IPS-18a (cell line): ENCODE results near the gene KIAA0753.

ENCODE experiments used
- H3K27ac ChIP-seq: one replicate; pipeline ENCODE4 v1.5.1; 2013; ENCODE audit warnings: low read length
- H3K27me3 ChIP-seq: one replicate; pipeline ENCODE4 v1.6.1; 2013; ENCODE audit warnings: mild to moderate bottlenecking, low read length; ENCODE audit not compliant: control insufficient read depth, insufficient read depth
- H3K36me3 ChIP-seq: one replicate; pipeline ENCODE4 v1.6.1; 2013; ENCODE audit warnings: low read depth, low read length; ENCODE audit not compliant: control insufficient read depth
- H3K4me1 ChIP-seq: one replicate; pipeline ENCODE4 v1.6.1; 2013; ENCODE audit warnings: low read depth, low read length; ENCODE audit not compliant: control insufficient read depth
- H3K4me3 ChIP-seq: one replicate; pipeline ENCODE4 v1.5.1; 2013; ENCODE audit warnings: low read length
- H3K9ac ChIP-seq: one replicate; pipeline ENCODE4 v1.6.1; 2013; ENCODE audit warnings: mild to moderate bottlenecking, low read length, moderate library complexity
- H3K9me3 ChIP-seq: one replicate; pipeline ENCODE4 v1.6.1; 2013; ENCODE audit warnings: low read depth, low read length; ENCODE audit not compliant: control insufficient read depth

KIAA0753 gene

DNA sequence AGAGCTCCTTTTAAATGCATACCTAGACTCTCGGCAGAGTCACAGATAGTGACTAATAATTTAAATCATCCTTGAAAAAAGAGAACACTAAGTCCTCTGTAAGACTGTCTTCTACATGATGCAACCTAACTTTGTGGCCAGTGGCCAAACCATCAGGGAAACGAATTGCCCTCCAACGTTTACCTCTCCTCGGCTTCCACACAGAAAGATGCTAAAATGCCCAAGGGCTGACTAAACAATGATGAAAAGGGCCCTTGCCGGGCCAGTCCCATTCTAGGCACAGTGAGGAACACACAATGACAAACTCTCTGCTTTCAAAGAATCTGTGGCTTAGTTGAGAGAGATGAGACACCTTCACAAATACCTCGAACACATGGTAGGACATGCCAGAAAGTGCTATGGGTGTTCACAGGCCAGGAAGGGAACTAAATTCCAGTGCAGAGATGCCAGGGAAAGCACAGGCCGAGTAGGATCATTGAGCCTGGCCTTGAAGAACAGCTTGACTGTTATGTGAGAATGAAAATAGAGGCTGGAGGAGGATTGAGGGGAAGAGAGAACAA is 48.8 kb downstream of the KIAA0753 start:
- Histone ChIP-seq H3K9me3 (no peaks in the 10 kb centered on the region), H3K27ac (no peak overlapping the region), H3K9ac (no peak overlapping the region), H3K4me1 (no peaks in the 10 kb centered on the region), H3K36me3 (peaks cover 83% of the 10 kb centered on the region), H3K27me3 (no peaks in the 10 kb centered on the region), H3K4me3 (no peak overlapping the region)

DNA sequence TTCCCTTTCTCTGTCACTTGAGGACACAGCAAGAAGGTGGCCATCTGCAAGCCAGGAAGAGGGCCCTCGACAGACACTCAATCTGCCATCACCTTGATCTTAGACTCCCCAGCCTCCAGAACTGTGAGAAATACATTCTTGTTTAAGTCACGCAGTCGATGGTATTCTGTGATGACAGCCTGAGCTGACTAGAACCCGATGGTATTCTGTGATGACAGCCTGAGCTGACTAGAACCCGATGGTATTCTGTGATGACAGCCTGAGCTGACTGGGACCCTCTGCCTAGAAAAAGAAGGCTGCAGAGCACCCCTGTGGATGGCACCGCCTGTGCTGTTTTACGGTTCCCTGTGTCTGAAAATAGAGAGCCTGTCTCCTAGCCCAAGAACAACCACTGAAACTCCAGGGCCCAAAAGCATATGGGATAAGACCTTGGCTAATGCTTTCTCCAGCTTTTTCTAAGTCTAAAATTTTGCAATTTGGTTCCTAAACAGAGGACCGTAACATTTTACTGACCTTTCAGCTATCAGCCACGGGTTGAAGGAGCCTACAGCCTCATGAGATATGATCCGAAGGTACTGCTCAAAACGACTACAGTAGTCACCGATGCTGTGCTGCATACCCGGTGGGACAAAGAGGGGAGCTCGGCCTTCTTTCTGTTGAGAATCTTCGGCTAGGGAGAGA is 51.1 kb downstream of the KIAA0753 start:
- no peak overlapping the region for H3K27ac ChIP-seq
- no peaks in the 10 kb centered on the region for H3K27me3 ChIP-seq
- H3K9ac ChIP-seq = no peak overlapping the region
- peaks cover 83% of the 10 kb centered on the region for H3K36me3 ChIP-seq
- no peaks in the 10 kb centered on the region for H3K9me3 ChIP-seq
- no peaks in the 10 kb centered on the region for H3K4me1 ChIP-seq
- H3K4me3 ChIP-seq = no peak overlapping the region

DNA sequence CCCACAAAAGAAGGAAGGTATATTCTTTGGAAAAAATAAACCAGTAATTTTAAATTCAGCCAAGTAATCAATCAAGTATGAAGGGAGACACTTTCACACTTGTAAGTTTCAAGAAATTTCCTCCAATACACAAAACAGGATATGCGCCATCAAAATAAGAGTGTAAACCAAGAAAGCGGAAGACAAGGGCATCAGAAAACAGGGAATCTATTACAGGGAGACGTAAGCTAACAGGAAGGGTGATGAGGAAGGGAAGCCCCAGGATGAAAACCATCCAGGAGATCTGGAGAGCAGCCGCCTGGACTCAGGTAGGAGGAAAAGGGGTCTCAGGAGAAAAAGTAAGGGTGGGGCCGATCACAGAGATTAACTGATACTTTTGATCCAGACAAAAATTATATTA is 52.3 kb downstream of the KIAA0753 start:
- Histone ChIP-seq H3K9me3 (no peaks in the 10 kb centered on the region), H3K27ac (no peak overlapping the region), H3K36me3 (peaks cover 82% of the 10 kb centered on the region)

DNA sequence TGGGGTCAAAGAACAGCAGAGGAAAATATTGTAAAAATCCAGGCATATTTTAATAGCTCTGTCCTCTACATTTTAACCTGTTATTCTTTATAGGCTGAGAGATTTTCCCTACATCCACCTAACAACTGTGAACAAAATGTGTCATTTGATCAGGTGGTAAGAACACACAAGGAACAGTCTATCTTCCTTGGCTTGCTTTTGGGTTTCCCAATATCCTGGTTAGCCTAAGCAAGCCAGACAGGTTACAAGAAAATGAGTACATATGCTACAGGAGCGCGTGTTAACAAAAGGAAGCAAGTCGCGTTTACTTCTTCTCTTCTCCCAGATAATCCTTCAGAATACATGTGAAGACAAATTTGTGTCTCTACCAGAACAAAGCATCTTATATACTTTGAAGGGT is 53.2 kb downstream of the KIAA0753 start:
- Histone ChIP-seq H3K36me3 (peaks cover 84% of the 10 kb centered on the region), H3K27ac (no peak overlapping the region), H3K9ac (no peak overlapping the region), H3K27me3 (no peaks in the 10 kb centered on the region), H3K4me3 (no peak overlapping the region), H3K4me1 (no peaks in the 10 kb centered on the region), H3K9me3 (no peaks in the 10 kb centered on the region)

More for the DNA sequence above, 52.3 kb downstream of the KIAA0753 start:
- Histone ChIP-seq H3K9ac (no peak overlapping the region), H3K4me3 (no peak overlapping the region), H3K27me3 (no peaks in the 10 kb centered on the region), H3K4me1 (no peaks in the 10 kb centered on the region)

DNA sequence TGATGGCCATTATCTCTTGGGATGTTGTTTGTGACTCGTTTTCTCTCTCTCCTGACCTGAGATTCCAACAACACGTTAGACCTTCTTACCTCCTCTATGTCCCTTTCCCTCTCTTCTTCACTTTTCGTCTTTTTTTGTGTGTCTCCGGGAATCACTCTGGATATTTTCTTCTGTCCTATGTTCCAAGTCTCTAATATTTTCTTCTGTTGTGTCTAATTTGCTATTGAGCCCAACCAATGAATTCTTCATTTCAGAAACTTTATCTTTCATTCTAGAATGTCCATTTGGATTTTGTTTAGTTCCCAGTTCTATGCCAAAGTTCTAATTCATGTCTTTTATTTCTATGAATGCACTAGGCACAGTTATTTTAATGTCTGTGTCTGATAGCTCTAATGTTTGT is 57.1 kb downstream of the KIAA0753 start:
- H3K9ac ChIP-seq = no peak overlapping the region
- H3K9me3 ChIP-seq = no peaks in the 10 kb centered on the region
- H3K27ac ChIP-seq = no peak overlapping the region
- no peak overlapping the region for H3K4me3 ChIP-seq
- H3K36me3 ChIP-seq = peaks cover 51% of the 10 kb centered on the region
- no peaks in the 10 kb centered on the region for H3K27me3 ChIP-seq
- no peaks in the 10 kb centered on the region for H3K4me1 ChIP-seq

DNA sequence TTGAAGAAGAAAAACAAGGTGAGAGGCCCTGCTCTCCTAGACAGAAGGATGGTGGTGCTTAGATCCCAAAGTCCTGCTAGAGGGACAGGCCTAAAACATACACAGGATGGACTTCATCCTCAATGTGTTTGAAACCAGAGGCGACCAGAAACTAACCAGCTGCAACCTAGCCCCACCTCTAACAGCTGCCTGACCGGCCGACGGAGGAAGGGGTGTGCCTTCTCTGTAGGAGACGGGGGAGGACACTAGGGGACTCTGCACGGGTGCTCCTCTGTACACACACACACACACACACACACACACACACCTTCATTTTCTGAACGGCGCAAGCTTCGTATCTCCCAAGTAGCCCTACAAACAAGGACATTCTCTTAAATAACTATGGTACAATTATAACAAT is 59.9 kb downstream of the KIAA0753 start:
- Histone ChIP-seq H3K36me3 (peaks cover 28% of the 10 kb centered on the region), H3K27ac (no peak overlapping the region), H3K4me1 (peaks cover under 1% of the 10 kb centered on the region)

DNA sequence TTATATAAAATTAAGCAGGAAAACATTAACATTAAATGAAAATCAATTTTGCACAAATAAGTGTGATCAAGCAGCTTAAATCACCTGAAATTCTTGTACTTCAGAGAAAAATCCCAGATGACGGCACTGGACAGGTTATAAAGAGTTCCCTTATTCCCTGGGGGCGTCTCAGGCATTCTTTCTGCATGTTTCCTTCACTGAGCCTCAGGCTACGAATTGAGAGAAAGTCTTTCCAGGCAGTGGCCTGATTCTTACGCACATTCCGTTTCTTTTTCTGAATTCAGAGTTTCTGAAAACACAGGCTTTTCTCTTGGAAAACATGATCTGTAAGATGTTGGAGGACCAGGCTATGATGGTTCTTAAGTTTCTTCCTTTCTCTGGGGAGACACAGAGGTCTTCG is 62.0 kb downstream of the KIAA0753 start:
- H3K4me3 ChIP-seq = no peak overlapping the region
- no peaks in the 10 kb centered on the region for H3K9me3 ChIP-seq
- no peak overlapping the region for H3K9ac ChIP-seq
- H3K36me3 ChIP-seq = peaks cover 13% of the 10 kb centered on the region
- no peaks in the 10 kb centered on the region for H3K27me3 ChIP-seq
- no peak overlapping the region for H3K27ac ChIP-seq
- peaks cover 5% of the 10 kb centered on the region for H3K4me1 ChIP-seq

More for the DNA sequence above, 59.9 kb downstream of the KIAA0753 start:
- H3K27me3 ChIP-seq = no peaks in the 10 kb centered on the region
- H3K9me3 ChIP-seq = no peaks in the 10 kb centered on the region
- H3K9ac ChIP-seq = no peak overlapping the region
- no peak overlapping the region for H3K4me3 ChIP-seq

DNA sequence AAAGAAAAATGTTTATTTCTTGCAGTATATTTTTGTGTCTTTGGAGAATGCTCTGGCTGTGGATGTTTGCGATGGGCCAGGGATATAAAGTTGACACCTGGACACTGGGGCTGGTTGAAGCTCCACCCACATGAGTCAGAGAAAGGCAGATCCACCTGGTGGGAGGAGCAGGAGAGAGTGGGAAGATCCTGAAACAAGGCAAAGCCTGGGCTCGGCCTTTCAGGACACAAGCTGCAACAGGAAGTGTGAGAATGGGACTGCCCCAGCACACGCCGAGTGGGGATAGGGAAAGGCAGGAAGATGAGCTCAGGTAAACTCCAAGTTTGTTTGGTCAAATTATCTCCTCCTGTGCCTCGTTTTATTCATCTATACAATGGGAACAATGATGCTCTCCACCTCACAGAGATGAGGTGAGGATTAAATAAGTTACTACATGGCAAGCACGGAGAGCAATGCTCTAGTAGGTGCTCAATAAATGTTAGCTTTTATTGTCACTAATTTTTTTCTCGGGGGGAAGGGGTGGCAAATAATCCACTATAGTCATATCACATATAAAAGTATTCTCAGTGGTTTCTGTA is 62.7 kb downstream of the KIAA0753 start:
- no peaks in the 10 kb centered on the region for H3K27me3 ChIP-seq
- no peak overlapping the region for H3K27ac ChIP-seq
- no peak overlapping the region for H3K9ac ChIP-seq
- no peak overlapping the region for H3K4me3 ChIP-seq
- peaks cover 5% of the 10 kb centered on the region for H3K4me1 ChIP-seq
- peaks cover 6% of the 10 kb centered on the region for H3K36me3 ChIP-seq
- no peaks in the 10 kb centered on the region for H3K9me3 ChIP-seq

DNA sequence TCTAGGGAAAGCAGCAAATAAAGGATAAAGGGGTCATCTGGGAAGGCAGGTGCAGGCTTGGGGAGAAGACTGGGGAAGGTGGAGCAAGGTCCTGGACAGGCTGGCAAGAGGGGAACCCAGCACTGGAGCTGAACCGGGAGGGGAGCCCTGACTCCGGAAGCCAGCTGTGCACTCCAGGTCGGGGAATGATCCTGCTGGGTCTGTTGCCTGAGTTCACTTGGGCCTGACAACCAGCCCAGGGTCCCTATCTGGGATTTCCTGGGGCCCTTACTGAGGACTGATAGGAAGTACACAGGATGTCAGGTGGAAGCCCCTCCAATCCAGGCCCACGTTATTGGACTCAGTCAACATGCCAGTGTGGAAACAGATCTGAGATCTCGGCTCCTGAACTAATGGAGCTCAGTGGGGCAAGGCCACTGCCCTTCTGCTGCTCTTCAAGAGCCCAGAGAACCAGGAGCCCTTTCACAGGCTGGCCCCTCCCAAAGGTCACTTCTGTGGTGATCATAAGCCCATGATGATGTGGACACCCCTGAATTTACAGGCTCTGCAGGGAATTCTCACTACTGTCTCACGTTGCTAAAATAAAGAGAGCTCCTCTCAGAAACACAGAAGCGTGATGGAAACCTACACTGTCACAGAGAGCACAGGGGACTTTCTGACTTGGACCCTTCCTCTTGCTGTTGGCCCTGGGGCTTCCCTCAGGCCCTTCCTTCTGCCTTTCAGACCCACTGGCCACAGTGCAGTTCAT is 64.3 kb downstream of the KIAA0753 start:
- no peaks in the 10 kb centered on the region for H3K27me3 ChIP-seq
- no peak overlapping the region for H3K27ac ChIP-seq
- H3K36me3 ChIP-seq = no peaks in the 10 kb centered on the region
- no peak overlapping the region for H3K9ac ChIP-seq
- H3K9me3 ChIP-seq = no peaks in the 10 kb centered on the region
- H3K4me3 ChIP-seq = no peak overlapping the region
- peaks cover 5% of the 10 kb centered on the region for H3K4me1 ChIP-seq

DNA sequence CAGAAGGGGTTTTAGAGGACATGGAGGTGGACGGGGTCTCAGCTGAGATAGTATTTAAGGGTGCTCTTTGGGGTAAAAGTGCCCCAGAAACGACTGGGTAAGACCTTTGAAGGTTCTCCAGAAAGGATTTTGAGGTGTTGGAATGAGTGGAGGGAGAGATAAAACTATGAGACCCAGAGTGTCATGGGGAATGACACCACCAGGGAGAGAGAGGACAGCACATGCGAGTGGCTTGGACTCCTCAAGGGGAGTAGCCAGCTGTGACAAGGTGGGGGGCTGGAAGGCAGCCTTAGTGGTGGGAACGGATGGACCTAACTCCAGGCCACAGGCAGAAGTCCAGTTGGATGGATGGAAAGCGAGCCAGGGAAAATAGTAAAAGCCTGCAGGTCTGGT is 64.9 kb downstream of the KIAA0753 start:
- H3K9me3 ChIP-seq = no peaks in the 10 kb centered on the region
- H3K9ac ChIP-seq = no peak overlapping the region
- H3K27me3 ChIP-seq = no peaks in the 10 kb centered on the region
- H3K36me3 ChIP-seq = no peaks in the 10 kb centered on the region
- no peak overlapping the region for H3K27ac ChIP-seq
- H3K4me1 ChIP-seq = peaks cover 5% of the 10 kb centered on the region
- no peak overlapping the region for H3K4me3 ChIP-seq

DNA sequence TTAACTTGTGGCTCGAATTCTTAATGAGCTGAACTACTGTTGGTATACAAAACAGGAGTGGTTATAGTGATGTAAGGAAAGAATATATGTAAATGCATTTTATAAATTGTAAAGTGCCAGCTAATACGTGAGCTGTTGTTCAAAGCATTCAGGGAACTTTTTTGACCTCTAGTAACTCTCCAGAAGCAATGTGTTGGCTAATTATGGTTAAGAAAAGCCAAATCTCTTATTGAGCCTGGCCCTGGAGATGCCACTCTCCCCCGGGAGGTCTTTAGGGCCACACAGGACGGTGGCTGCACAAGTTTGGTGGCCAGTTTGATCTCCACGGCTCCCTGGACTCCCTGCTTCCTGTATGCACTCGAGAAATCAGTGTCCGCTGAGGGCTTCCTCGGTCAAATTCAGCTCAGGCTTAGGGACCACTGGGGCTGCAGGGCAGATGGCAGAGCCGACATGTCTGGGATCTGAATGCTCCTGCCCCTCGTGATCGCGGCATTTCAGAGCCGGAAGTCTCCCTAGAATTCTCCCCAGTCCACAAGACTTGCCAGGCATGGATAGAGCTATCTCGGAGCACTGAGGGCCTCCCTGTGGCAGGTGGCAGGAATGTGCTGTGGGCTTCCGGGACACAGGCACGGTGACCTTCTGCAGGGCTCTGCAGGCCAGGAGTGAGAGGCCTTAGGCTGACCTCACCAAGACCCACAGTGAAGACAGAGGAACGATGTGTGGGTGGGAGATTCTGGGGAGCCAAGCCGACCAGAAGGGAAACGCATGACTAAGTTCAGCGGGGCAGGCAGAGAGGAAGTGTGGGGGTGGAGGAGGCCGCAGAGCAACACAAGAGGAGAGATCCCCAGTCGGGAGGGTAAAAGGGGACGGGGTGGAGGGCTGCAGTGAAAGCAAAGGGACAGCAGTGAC is 65.6 kb downstream of the KIAA0753 start:
- Histone ChIP-seq H3K27ac (no peak overlapping the region), H3K4me3 (no peak overlapping the region), H3K9me3 (no peaks in the 10 kb centered on the region), H3K4me1 (peaks cover 5% of the 10 kb centered on the region), H3K9ac (no peak overlapping the region), H3K27me3 (no peaks in the 10 kb centered on the region), H3K36me3 (no peaks in the 10 kb centered on the region)
